Common myeloid progenitor, CD34-positive (primary cell): ENCODE data around the gene TENM4.

Source experiments
- CTCF ChIA-PET: fragments of 350-600 bp; sonication (Branson Sonifier 250); formaldehyde crosslinking; loops from one replicate; lab custom pipeline; 2021; ENCODE audit warnings: antibody characterized with exemption; lab: Charles Lee
- POLR2A ChIA-PET: fragments of 350-600 bp; sonication (Branson Sonifier 250); formaldehyde crosslinking; loops from one replicate; lab custom pipeline; 2021; ENCODE audit warnings: antibody characterized with exemption; lab: Charles Lee
- DNase-seq, 3 donors: peaks; one replicate each; pipeline versions ENCODE4 v3.0.0 to v3.0.0-alpha.2; 2013
- H3K27ac ChIP-seq, 2 experiments: 1 replicate in 1 of 2; 2 replicates in 1 of 2; pipeline ENCODE4 v1.7.0; 2013; ENCODE audit warnings: inconsistent platforms in 2 of 2, low read length in 2 of 2, mild to moderate bottlenecking in 2 of 2, low read depth in 1 of 2, moderate library complexity in 1 of 2; ENCODE audit not compliant: severe bottlenecking in 2 of 2, insufficient read depth in 1 of 2, poor library complexity in 1 of 2
- H3K27me3 ChIP-seq, 5 experiments: replicated peaks in 2 of 5; 1 replicate in 3 of 5; 2 replicates in 2 of 5; pipeline versions ENCODE4 v1.6.1 to v1.7.0; 2013; ENCODE audit warnings: low read length in 4 of 5, mild to moderate bottlenecking in 2 of 5, moderate library complexity in 2 of 5, inconsistent platforms in 1 of 5; ENCODE audit not compliant: insufficient read depth in 5 of 5, control insufficient read depth in 4 of 5
- H3K36me3 ChIP-seq, 4 experiments: 1 replicate in 2 of 4; 2 replicates in 2 of 4; pipeline versions ENCODE4 v1.6.1 to v1.7.0; 2013; ENCODE audit warnings: low read length in 3 of 4, control low read depth in 1 of 4, mild to moderate bottlenecking in 1 of 4; ENCODE audit not compliant: control insufficient read depth in 4 of 4, insufficient read depth in 4 of 4
- H3K4me1 ChIP-seq, 4 experiments: 1 replicate in 3 of 4; 2 replicates in 1 of 4; pipeline versions ENCODE4 v1.6.1 to v1.7.1; 2013; ENCODE audit warnings: low read length in 3 of 4, mild to moderate bottlenecking in 3 of 4, control low read depth in 1 of 4, inconsistent platforms in 1 of 4, moderate library complexity in 1 of 4; ENCODE audit not compliant: control insufficient read depth in 4 of 4, insufficient read depth in 4 of 4; ENCODE audit errors: control extremely low read depth in 1 of 4
- H3K4me3 ChIP-seq, 7 experiments: 1 replicate in 4 of 7; 2 replicates in 3 of 7; pipeline versions ENCODE4 v1.5.1 to v1.7.0; 2013; ENCODE audit warnings: mild to moderate bottlenecking in 7 of 7, low read length in 6 of 7, moderate library complexity in 6 of 7, inconsistent platforms in 2 of 7, low read depth in 2 of 7, control low read depth in 1 of 7; ENCODE audit not compliant: insufficient read depth in 4 of 7, control insufficient read depth in 1 of 7; ENCODE audit errors: extremely low read depth in 1 of 7
- H3K9me3 ChIP-seq, 5 experiments: 1 replicate in 4 of 5; 2 replicates in 1 of 5; pipeline versions ENCODE4 v1.6.1 to v1.7.1; 2013; ENCODE audit warnings: low read length in 4 of 5, mild to moderate bottlenecking in 2 of 5, inconsistent platforms in 1 of 5, low read depth in 1 of 5, moderate library complexity in 1 of 5; ENCODE audit not compliant: control insufficient read depth in 4 of 5, insufficient read depth in 2 of 5; ENCODE audit errors: control extremely low read depth in 1 of 5
- WGBS: methylation state at CpG from one replicate; pipeline ENCODE4 v1.1.5; 2013; ENCODE audit not compliant: insufficient coverage; 5-methylcytosine and 5-hydroxymethylcytosine counted together

The TENM4 gene

GRCh38 chr11:79261684-79262083, 179.1 kb downstream of the TENM4 start:
- ChIA-PET CTCF (no interaction called here), POLR2A (no interaction called here)
- Histone ChIP-seq H3K27me3 (no peaks in the 10 kb centered on the region), H3K36me3 (no peaks in the 10 kb centered on the region), H3K9me3 (no peaks in the 10 kb centered on the region), H3K4me3 (no peak overlapping the region), H3K27ac (no peak overlapping the region), H3K4me1 (no peaks in the 10 kb centered on the region)
- DNase-seq, result no peak
- 100% methylated on average over 1 of the region's 3 CpGs for WGBS

- no peaks in the 10 kb centered on the region for H3K4me1 ChIP-seq
- CTCF ChIA-PET, result no interaction called here
Measured at GRCh38 chr11:79259800-79260199, 181.0 kb downstream of the TENM4 start.

GRCh38 chr11:79258576-79258975, 182.3 kb downstream of the TENM4 start:
- H3K4me3 ChIP-seq, result no peak overlapping the region
- 82% methylated on average over 4 of the region's 4 CpGs for WGBS
- H3K27ac ChIP-seq, result no peak overlapping the region
- ChIA-PET POLR2A (no interaction called here), CTCF (no interaction called here)
- H3K27me3 ChIP-seq, result no peaks in the 10 kb centered on the region
- H3K36me3 ChIP-seq, result no peaks in the 10 kb centered on the region
- H3K4me1 ChIP-seq, result no peaks in the 10 kb centered on the region
- H3K9me3 ChIP-seq, result no peaks in the 10 kb centered on the region
- no peak for DNase-seq

More at GRCh38 chr11:79259800-79260199, 181.0 kb downstream of the TENM4 start:
- POLR2A ChIA-PET, result no interaction called here
- H3K27ac ChIP-seq, result no peak overlapping the region
- DNase-seq, result no peak
- WGBS, result 100% methylated on average over 3 of the region's 4 CpGs
- H3K27me3 ChIP-seq, result no peaks in the 10 kb centered on the region
- no peaks in the 10 kb centered on the region for H3K36me3 ChIP-seq
- no peak overlapping the region for H3K4me3 ChIP-seq
- no peaks in the 10 kb centered on the region for H3K9me3 ChIP-seq

- CTCF ChIA-PET, result no interaction called here
Measured at GRCh38 chr11:79255965-79256364, 184.9 kb downstream of the TENM4 start.

GRCh38 chr11:79253280-79253679, 187.6 kb downstream of the TENM4 start:
- Histone ChIP-seq H3K4me1 (no peaks in the 10 kb centered on the region), H3K27ac (no peak overlapping the region), H3K4me3 (no peak overlapping the region), H3K27me3 (no peaks in the 10 kb centered on the region), H3K9me3 (no peaks in the 10 kb centered on the region), H3K36me3 (no peaks in the 10 kb centered on the region)
- WGBS, result 91% methylated on average over 7 of the region's 8 CpGs
- ChIA-PET POLR2A (no interaction called here), CTCF (no interaction called here)
- no peak for DNase-seq

More at GRCh38 chr11:79255965-79256364, 184.9 kb downstream of the TENM4 start:
- no peak overlapping the region for H3K4me3 ChIP-seq
- H3K27me3 ChIP-seq, result no peaks in the 10 kb centered on the region
- no peaks in the 10 kb centered on the region for H3K9me3 ChIP-seq
- H3K36me3 ChIP-seq, result no peaks in the 10 kb centered on the region
- no peaks in the 10 kb centered on the region for H3K4me1 ChIP-seq
- WGBS, result no CpG with 5 or more reads among the region's 3 CpGs
- POLR2A ChIA-PET, result no interaction called here
- no peak for DNase-seq
- no peak overlapping the region for H3K27ac ChIP-seq

- CTCF ChIA-PET, result no interaction called here
Measured at GRCh38 chr11:79249295-79249993, 191.4 kb downstream of the TENM4 start.

GRCh38 chr11:79244798-79245197, 196.0 kb downstream of the TENM4 start:
- Histone ChIP-seq H3K9me3 (no peaks in the 10 kb centered on the region), H3K27ac (no peak overlapping the region), H3K4me3 (no peak overlapping the region), H3K4me1 (no peaks in the 10 kb centered on the region), H3K27me3 (peaks cover 0 to 2% (median 0%) of the 10 kb centered on the region in 5 experiments), H3K36me3 (no peaks in the 10 kb centered on the region)
- WGBS, result 78% methylated on average over 2 of the region's 2 CpGs
- ChIA-PET POLR2A (no interaction called here), CTCF (no interaction called here)
- DNase-seq, result no peak

More at GRCh38 chr11:79249295-79249993, 191.4 kb downstream of the TENM4 start:
- Histone ChIP-seq H3K36me3 (no peaks in the 10 kb centered on the region), H3K9me3 (no peaks in the 10 kb centered on the region), H3K27me3 (no peaks in the 10 kb centered on the region), H3K4me3 (no peak overlapping the region), H3K27ac (no peak overlapping the region), H3K4me1 (no peaks in the 10 kb centered on the region)
- no peak for DNase-seq
- 86% methylated on average over 4 of the region's 5 CpGs for WGBS
- POLR2A ChIA-PET, result no interaction called here
